Endothelial cell of umbilical vein (primary cell): Measurements from ENCODE around the gene NSFL1C. TPM values are rescaled to one million over a fixed set of nuclear protein-coding genes. Genes with fewer than 3 reads are reported as not detected.

Source experiments
- BruUV-seq: library from RNA; stranded (reverse); fragments of 400-500 nt; replicated peaks from 2 replicates; lab custom pipeline; 2021; lab: Mats Ljungman, UMichigan
- CTCF ChIA-PET: fragments of 300-600, 350-600 bp; sonication (Branson Sonifier 250); formaldehyde crosslinking; loops from one replicate; lab custom pipeline; 2021; ENCODE audit warnings: antibody characterized with exemption, inconsistent platforms; lab: Charles Lee
- POLR2A ChIA-PET: fragments of 300-600, 350-600 bp; sonication (Branson Sonifier 250); formaldehyde crosslinking; loops from one replicate; lab custom pipeline; 2021; ENCODE audit warnings: antibody characterized with exemption, inconsistent platforms; lab: Charles Lee
- DNase-seq: peaks from one replicate; pipeline ENCODE4 v3.0.0-alpha.2; 2011; ENCODE audit warnings: low read depth, low spot score
- FAIRE-seq: peaks from 2 replicates; lab custom pipeline; 2011; peaks lifted over from hg19 to GRCh38; lab: Jason Lieb, UNC
- H2AFZ ChIP-seq: 2 replicates; pipeline ENCODE4 v1.6.0; 2012; ENCODE audit warnings: low read depth, low read length, control low read depth, inconsistent platforms
- H3K27ac ChIP-seq: 2 replicates; pipeline ENCODE4 v1.5.1; 2011; ENCODE audit warnings: low read depth, mild to moderate bottlenecking, control low read depth, low read length, moderate library complexity; ENCODE audit not compliant: insufficient read depth
- H3K27me3 ChIP-seq, 2 experiments: 2 replicates each; pipeline versions ENCODE4 v1.6.0 to v1.6.1; 2011; ENCODE audit warnings: low read length in 2 of 2, mixed read lengths in 1 of 2; ENCODE audit not compliant: control insufficient read depth in 2 of 2, insufficient read depth in 2 of 2
- H3K36me3 ChIP-seq, 2 experiments: 2 replicates in 1 of 2; 3 replicates in 1 of 2; pipeline ENCODE4 v1.5.1; 2011; ENCODE audit warnings: low read length in 2 of 2, mild to moderate bottlenecking in 1 of 2, moderate library complexity in 1 of 2; ENCODE audit not compliant: control insufficient read depth in 2 of 2, insufficient read depth in 2 of 2; ENCODE audit errors: extremely low read depth in 1 of 2
- H3K4me1 ChIP-seq: 3 replicates; pipeline ENCODE4 v1.5.1; 2011; ENCODE audit warnings: mild to moderate bottlenecking, low read length; ENCODE audit not compliant: control insufficient read depth, insufficient read depth; ENCODE audit errors: extremely low read depth
- H3K4me2 ChIP-seq: 2 replicates; pipeline ENCODE4 v1.6.1; 2011; ENCODE audit warnings: low read length, control low read depth, mixed read lengths; ENCODE audit not compliant: insufficient read depth
- H3K4me3 ChIP-seq, 3 experiments: fragments of 200-600 bp in 1 of 3; sonication (generic), shearing (Covaris generic) in 1 of 3; replicated peaks in 1 of 3; 2 replicates each; pipeline ENCODE4 v1.5.1; 2011 to 2016; ENCODE audit warnings: control low read depth in 3 of 3, low read length in 3 of 3, mild to moderate bottlenecking in 2 of 3, inconsistent platforms in 1 of 3, low read depth in 1 of 3, moderate library complexity in 1 of 3; ENCODE audit not compliant: insufficient read depth in 1 of 3
- H3K79me2 ChIP-seq: 2 replicates; pipeline ENCODE4 v1.6.0; 2012; ENCODE audit warnings: low read length, inconsistent platforms; ENCODE audit not compliant: control insufficient read depth, insufficient read depth
- H3K9ac ChIP-seq: replicated peaks from 2 replicates; pipeline ENCODE3; 2011; ENCODE audit warnings: low read length, control low read depth; ENCODE audit not compliant: insufficient read depth; ENCODE audit errors: extremely low read depth
- H3K9me1 ChIP-seq: replicated peaks from 3 replicates; pipeline ENCODE4 v1.6.0; 2011; ENCODE audit warnings: mild to moderate bottlenecking, low read length; ENCODE audit not compliant: control insufficient read depth, insufficient read depth; ENCODE audit errors: extremely low read depth
- H3K9me3 ChIP-seq: replicated peaks from 2 replicates; pipeline ENCODE4 v1.5.1; 2012; ENCODE audit warnings: low read length, inconsistent platforms; ENCODE audit not compliant: control insufficient read depth, insufficient read depth
- H4K20me1 ChIP-seq: replicated peaks from 2 replicates; pipeline ENCODE3; 2011; ENCODE audit warnings: mild to moderate bottlenecking, low read length; ENCODE audit not compliant: control insufficient read depth, insufficient read depth; ENCODE audit errors: extremely low read depth
- FOS ChIP-seq: IDR thresholded peaks from 2 replicates; pipeline ENCODE4 v1.6.1; 2011; ENCODE audit warnings: mild to moderate bottlenecking, low read length, moderate library complexity, borderline replicate concordance; ENCODE audit not compliant: insufficient read depth
- GATA2 ChIP-seq: IDR thresholded peaks from 2 replicates; pipeline ENCODE4 v1.7.0; 2011; ENCODE audit warnings: low read depth, mild to moderate bottlenecking, moderate library complexity, mixed read lengths, low read length; ENCODE audit not compliant: insufficient read length, insufficient read depth
- JUN ChIP-seq: IDR thresholded peaks from 2 replicates; pipeline ENCODE4 v1.6.1; 2011; ENCODE audit warnings: borderline replicate concordance, low read depth; ENCODE audit not compliant: insufficient read length, insufficient read depth
- MYC ChIP-seq: IDR thresholded peaks from one replicate; pipeline ENCODE4 v1.6.1; 2011; ENCODE audit warnings: mild to moderate bottlenecking, low read depth, low read length
- POLR2AphosphoS5 ChIP-seq: IDR thresholded peaks from 2 replicates; pipeline ENCODE4 v1.6.1; 2012; ENCODE audit warnings: low read depth, mild to moderate bottlenecking, control low read depth, low read length, moderate library complexity; ENCODE audit not compliant: insufficient read depth
- dilution Hi-C: fragments of 300-500 bp; cut with MboI; formaldehyde crosslinking; loops from one replicate; pipeline ENCODE4 v1.15.0; 2019; ENCODE audit warnings: low sequenced_read_pairs; ENCODE audit not compliant: extremely low pct_ligation_motif_present
- intact Hi-C: fragments of 100-400 bp; cut with micrococcal nuclease; formaldehyde crosslinking; loops from one replicate; pipeline ENCODE4 v1.10.0; 2022
- polyA plus RNA-seq, 4 experiments: library from polyadenylated mRNA; depleted of rRNA in 3 of 4; stranded (reverse) in 3 of 4; unstranded in 1 of 4; fragments of >200 nt; gene quantifications; 2 replicates each; pipeline versions ENCODE4 v1.2.1 to v1.2.3, GENCODE V29; 2011 to 2012; ENCODE audit warnings: missing spikeins in 1 of 4
- total RNA-seq: library from RNA; stranded (reverse); gene quantifications from 2 replicates; pipeline ENCODE4 v1.2.3, GENCODE V29; 2021

Gene NSFL1C
- total and polyA plus RNA-seq, 2 donors (not counting 3 experiments of a cell fraction or from before 2014, with no cell fraction given), result 27.3 to 95.7 TPM

- no peak for TF ChIP-seq MYC
- no peak for TF ChIP-seq FOS
- CTCF ChIA-PET, result interaction anchor here (1.3 to 3.3 kb wide), 3 partner anchors 10 to 74 kb away, joined by 3 to 19 read pairs (median 8); partner anchors contain the start of gene NSFL1C
Measured at GRCh38 chr20:1456300-1456699, 10.3 kb downstream of the NSFL1C start.

GRCh38 chr20:1450926-1451491, 15.6 kb downstream of the NSFL1C start:
- no peak overlapping the region for H3K9ac ChIP-seq
- H3K4me2 ChIP-seq, result no peak overlapping the region
- FAIRE-seq, result no peak
- H3K9me1 ChIP-seq, result no peaks in the 10 kb centered on the region
- H3K4me3 ChIP-seq, result no peak overlapping the region
- peaks cover 60 to 66% of the 10 kb centered on the region in 2 experiments for H3K36me3 ChIP-seq
- BruUV-seq, result no TSS peak
- DNase-seq, result no peak
- TF ChIP-seq GATA2 (no peak), POLR2AphosphoS5 (no peak), JUN (no peak), MYC (no peak)
- H3K4me1 ChIP-seq, result no peaks in the 10 kb centered on the region
- H3K27me3 ChIP-seq, result no peaks in the 10 kb centered on the region
- H3K27ac ChIP-seq, result no peak overlapping the region
- H4K20me1 ChIP-seq, result no peaks in the 10 kb centered on the region
- intact Hi-C loops, result no loop called here
- dilution Hi-C loops, result no loop called here
- POLR2A ChIA-PET, result no interaction called here
- no peaks in the 10 kb centered on the region for H3K79me2 ChIP-seq
- CTCF ChIA-PET, result interaction anchor here (1.1 to 5.4 kb wide), 7 partner anchors 10 to 238 kb away, joined by 3 to 34 read pairs (median 5); partner anchors contain the start of gene NSFL1C
- no peaks in the 10 kb centered on the region for H3K9me3 ChIP-seq
- no peak overlapping the region for H2AFZ ChIP-seq

More at GRCh38 chr20:1456300-1456699, 10.3 kb downstream of the NSFL1C start:
- Histone ChIP-seq H2AFZ (no peak overlapping the region), H3K4me2 (no peak overlapping the region), H4K20me1 (no peaks in the 10 kb centered on the region), H3K9me3 (no peaks in the 10 kb centered on the region), H3K27ac (peak overlapping the region; percentile 15), H3K27me3 (no peaks in the 10 kb centered on the region), H3K36me3 (peaks cover 50 to 62% of the 10 kb centered on the region in 2 experiments), H3K9ac (no peak overlapping the region), H3K79me2 (peaks cover 19% of the 10 kb centered on the region), H3K4me3 (no peak overlapping the region), H3K9me1 (no peaks in the 10 kb centered on the region), H3K4me1 (no peaks in the 10 kb centered on the region)
- POLR2A ChIA-PET, result no interaction called here
- intact Hi-C loops (no loop called here), dilution Hi-C loops (no loop called here)
- FAIRE-seq, result no peak
- BruUV-seq, result no TSS peak
- no peak for DNase-seq
